Endothelial cell of umbilical vein (primary cell): ENCODE measurements around the gene ALDH4A1. TPM values are rescaled to one million over a fixed set of nuclear protein-coding genes. Genes with fewer than 3 reads are reported as not detected.
A peak's percentile ranks its signal among the peaks of the same experiment; 100 is the strongest.

Experiments
- BruUV-seq: library from RNA; stranded (reverse); fragments of 400-500 nt; replicated peaks from 2 replicates; lab custom pipeline; 2021; lab: Mats Ljungman, UMichigan
- CTCF ChIA-PET: fragments of 300-600, 350-600 bp; sonication (Branson Sonifier 250); formaldehyde crosslinking; loops from one replicate; lab custom pipeline; 2021; ENCODE audit warnings: antibody characterized with exemption, inconsistent platforms; lab: Charles Lee
- POLR2A ChIA-PET: fragments of 300-600, 350-600 bp; sonication (Branson Sonifier 250); formaldehyde crosslinking; loops from one replicate; lab custom pipeline; 2021; ENCODE audit warnings: antibody characterized with exemption, inconsistent platforms; lab: Charles Lee
- DNase-seq: peaks from one replicate; pipeline ENCODE4 v3.0.0-alpha.2; 2011; ENCODE audit warnings: low read depth, low spot score
- FAIRE-seq: peaks from 2 replicates; lab custom pipeline; 2011; peaks lifted over from hg19 to GRCh38; lab: Jason Lieb, UNC
- H2AFZ ChIP-seq: 2 replicates; pipeline ENCODE4 v1.6.0; 2012; ENCODE audit warnings: low read depth, low read length, control low read depth, inconsistent platforms
- H3K27ac ChIP-seq: 2 replicates; pipeline ENCODE4 v1.5.1; 2011; ENCODE audit warnings: low read depth, mild to moderate bottlenecking, control low read depth, low read length, moderate library complexity; ENCODE audit not compliant: insufficient read depth
- H3K27me3 ChIP-seq, 2 experiments: 2 replicates each; pipeline versions ENCODE4 v1.6.0 to v1.6.1; 2011; ENCODE audit warnings: low read length in 2 of 2, mixed read lengths in 1 of 2; ENCODE audit not compliant: control insufficient read depth in 2 of 2, insufficient read depth in 2 of 2
- H3K36me3 ChIP-seq, 2 experiments: 2 replicates in 1 of 2; 3 replicates in 1 of 2; pipeline ENCODE4 v1.5.1; 2011; ENCODE audit warnings: low read length in 2 of 2, mild to moderate bottlenecking in 1 of 2, moderate library complexity in 1 of 2; ENCODE audit not compliant: control insufficient read depth in 2 of 2, insufficient read depth in 2 of 2; ENCODE audit errors: extremely low read depth in 1 of 2
- H3K4me1 ChIP-seq: 3 replicates; pipeline ENCODE4 v1.5.1; 2011; ENCODE audit warnings: mild to moderate bottlenecking, low read length; ENCODE audit not compliant: control insufficient read depth, insufficient read depth; ENCODE audit errors: extremely low read depth
- H3K4me2 ChIP-seq: 2 replicates; pipeline ENCODE4 v1.6.1; 2011; ENCODE audit warnings: low read length, control low read depth, mixed read lengths; ENCODE audit not compliant: insufficient read depth
- H3K4me3 ChIP-seq, 3 experiments: fragments of 200-600 bp in 1 of 3; sonication (generic), shearing (Covaris generic) in 1 of 3; replicated peaks in 1 of 3; 2 replicates each; pipeline ENCODE4 v1.5.1; 2011 to 2016; ENCODE audit warnings: control low read depth in 3 of 3, low read length in 3 of 3, mild to moderate bottlenecking in 2 of 3, inconsistent platforms in 1 of 3, low read depth in 1 of 3, moderate library complexity in 1 of 3; ENCODE audit not compliant: insufficient read depth in 1 of 3
- H3K79me2 ChIP-seq: 2 replicates; pipeline ENCODE4 v1.6.0; 2012; ENCODE audit warnings: low read length, inconsistent platforms; ENCODE audit not compliant: control insufficient read depth, insufficient read depth
- H3K9ac ChIP-seq: replicated peaks from 2 replicates; pipeline ENCODE3; 2011; ENCODE audit warnings: low read length, control low read depth; ENCODE audit not compliant: insufficient read depth; ENCODE audit errors: extremely low read depth
- H3K9me1 ChIP-seq: replicated peaks from 3 replicates; pipeline ENCODE4 v1.6.0; 2011; ENCODE audit warnings: mild to moderate bottlenecking, low read length; ENCODE audit not compliant: control insufficient read depth, insufficient read depth; ENCODE audit errors: extremely low read depth
- H3K9me3 ChIP-seq: replicated peaks from 2 replicates; pipeline ENCODE4 v1.5.1; 2012; ENCODE audit warnings: low read length, inconsistent platforms; ENCODE audit not compliant: control insufficient read depth, insufficient read depth
- H4K20me1 ChIP-seq: replicated peaks from 2 replicates; pipeline ENCODE3; 2011; ENCODE audit warnings: mild to moderate bottlenecking, low read length; ENCODE audit not compliant: control insufficient read depth, insufficient read depth; ENCODE audit errors: extremely low read depth
- CTCF ChIP-seq, 2 donors: IDR thresholded peaks; 1 replicate in 1 of 2; 2 replicates in 1 of 2; pipeline ENCODE4 v1.5.1; 2011; ENCODE audit warnings: low read length in 2 of 2, mild to moderate bottlenecking in 2 of 2, moderate library complexity in 2 of 2, control low read depth in 1 of 2, inconsistent platforms in 1 of 2, low read depth in 1 of 2; ENCODE audit not compliant: insufficient read depth in 1 of 2; ENCODE audit errors: extremely low read depth in 1 of 2
- EZH2 ChIP-seq: IDR thresholded peaks from 2 replicates; pipeline ENCODE4 v1.6.1; 2012; ENCODE audit warnings: borderline replicate concordance, low read depth, mild to moderate bottlenecking, moderate library complexity, low read length, inconsistent platforms; ENCODE audit not compliant: severe bottlenecking
- GATA2 ChIP-seq: IDR thresholded peaks from 2 replicates; pipeline ENCODE4 v1.7.0; 2011; ENCODE audit warnings: low read depth, mild to moderate bottlenecking, moderate library complexity, mixed read lengths, low read length; ENCODE audit not compliant: insufficient read length, insufficient read depth
- JUN ChIP-seq: IDR thresholded peaks from 2 replicates; pipeline ENCODE4 v1.6.1; 2011; ENCODE audit warnings: borderline replicate concordance, low read depth; ENCODE audit not compliant: insufficient read length, insufficient read depth
- MAX ChIP-seq: IDR thresholded peaks from 2 replicates; pipeline ENCODE4 v1.6.1; 2011; ENCODE audit not compliant: insufficient read depth, insufficient read length
- MYC ChIP-seq: IDR thresholded peaks from one replicate; pipeline ENCODE4 v1.6.1; 2011; ENCODE audit warnings: mild to moderate bottlenecking, low read depth, low read length
- POLR2A ChIP-seq: IDR thresholded peaks from 2 replicates; pipeline ENCODE4 v1.6.1; 2012; ENCODE audit warnings: low read depth, mild to moderate bottlenecking, control low read depth, low read length
- POLR2AphosphoS5 ChIP-seq: IDR thresholded peaks from 2 replicates; pipeline ENCODE4 v1.6.1; 2012; ENCODE audit warnings: low read depth, mild to moderate bottlenecking, control low read depth, low read length, moderate library complexity; ENCODE audit not compliant: insufficient read depth
- dilution Hi-C: fragments of 300-500 bp; cut with MboI; formaldehyde crosslinking; loops from one replicate; pipeline ENCODE4 v1.15.0; 2019; ENCODE audit warnings: low sequenced_read_pairs; ENCODE audit not compliant: extremely low pct_ligation_motif_present
- intact Hi-C: fragments of 100-400 bp; cut with micrococcal nuclease; formaldehyde crosslinking; loops from one replicate; pipeline ENCODE4 v1.10.0; 2022
- polyA plus RNA-seq, 4 experiments: library from polyadenylated mRNA; depleted of rRNA in 3 of 4; stranded (reverse) in 3 of 4; unstranded in 1 of 4; fragments of >200 nt; gene quantifications; 2 replicates each; pipeline versions ENCODE4 v1.2.1 to v1.2.3, GENCODE V29; 2011 to 2012; ENCODE audit warnings: missing spikeins in 1 of 4
- total RNA-seq: library from RNA; stranded (reverse); gene quantifications from 2 replicates; pipeline ENCODE4 v1.2.3, GENCODE V29; 2021

ALDH4A1 gene
- total and polyA plus RNA-seq, 2 donors (not counting 3 experiments of a cell fraction or from before 2014, with no cell fraction given): 17.4 to 18.5 TPM

DNA sequence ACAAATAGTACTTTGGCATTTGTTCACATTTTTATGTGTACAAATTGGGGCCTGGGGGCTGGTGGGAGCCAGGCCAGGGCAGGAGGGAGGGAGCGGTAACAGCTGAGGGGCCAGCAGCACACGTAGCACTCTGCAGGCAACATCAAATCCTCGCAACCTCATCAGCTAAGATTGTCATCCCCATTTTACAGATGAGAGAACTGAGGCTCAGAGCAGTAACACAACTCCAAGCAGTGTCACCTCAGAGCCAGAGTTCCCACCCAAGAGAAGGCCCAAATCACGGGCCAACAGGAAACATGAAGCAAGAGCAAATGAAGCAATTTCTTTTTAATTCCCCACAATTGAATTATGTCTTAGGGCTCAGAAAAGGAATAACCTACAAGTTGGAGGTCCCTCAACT lies 40.0 kb upstream of the ALDH4A1 start:
- ChIA-PET CTCF (interaction anchor here (1.5 to 8.0 kb wide), 3 partner anchors 9 to 28 kb away, joined by 3 to 66 read pairs (median 26); no protein-coding TSS in a partner anchor), POLR2A (interaction anchor here (2.0 kb wide), 1 partner anchor 15 kb away, joined by 7 read pairs; no protein-coding TSS in a partner anchor)
- intact Hi-C loops: loop anchor here (1.0 kb wide), 3 partner anchors 8 to 16 kb away; partner anchors contain the start of gene IFFO2
- peaks cover 95% of the 10 kb centered on the region for H3K79me2 ChIP-seq
- no peaks in the 10 kb centered on the region for H3K9me1 ChIP-seq
- H2AFZ ChIP-seq: no peak overlapping the region
- no TSS peak for BruUV-seq
- no peak overlapping the region for H3K4me3 ChIP-seq
- H3K27me3 ChIP-seq: no peaks in the 10 kb centered on the region
- H3K27ac ChIP-seq: peak overlapping the region; percentile 60
- no peak overlapping the region for H3K4me2 ChIP-seq
- FAIRE-seq (no peak), DNase-seq (no peak)
- peaks cover 28% of the 10 kb centered on the region for H3K4me1 ChIP-seq
- TF ChIP-seq EZH2 (no peak), POLR2AphosphoS5 (no peak), MAX (no peak), POLR2A (no peak)
- H3K36me3 ChIP-seq: no peaks in the 10 kb centered on the region
- no peaks in the 10 kb centered on the region for H4K20me1 ChIP-seq
- H3K9me3 ChIP-seq: no peaks in the 10 kb centered on the region
- dilution Hi-C loops: no loop called here
- peak overlapping the region; percentile 40 for H3K9ac ChIP-seq

DNA sequence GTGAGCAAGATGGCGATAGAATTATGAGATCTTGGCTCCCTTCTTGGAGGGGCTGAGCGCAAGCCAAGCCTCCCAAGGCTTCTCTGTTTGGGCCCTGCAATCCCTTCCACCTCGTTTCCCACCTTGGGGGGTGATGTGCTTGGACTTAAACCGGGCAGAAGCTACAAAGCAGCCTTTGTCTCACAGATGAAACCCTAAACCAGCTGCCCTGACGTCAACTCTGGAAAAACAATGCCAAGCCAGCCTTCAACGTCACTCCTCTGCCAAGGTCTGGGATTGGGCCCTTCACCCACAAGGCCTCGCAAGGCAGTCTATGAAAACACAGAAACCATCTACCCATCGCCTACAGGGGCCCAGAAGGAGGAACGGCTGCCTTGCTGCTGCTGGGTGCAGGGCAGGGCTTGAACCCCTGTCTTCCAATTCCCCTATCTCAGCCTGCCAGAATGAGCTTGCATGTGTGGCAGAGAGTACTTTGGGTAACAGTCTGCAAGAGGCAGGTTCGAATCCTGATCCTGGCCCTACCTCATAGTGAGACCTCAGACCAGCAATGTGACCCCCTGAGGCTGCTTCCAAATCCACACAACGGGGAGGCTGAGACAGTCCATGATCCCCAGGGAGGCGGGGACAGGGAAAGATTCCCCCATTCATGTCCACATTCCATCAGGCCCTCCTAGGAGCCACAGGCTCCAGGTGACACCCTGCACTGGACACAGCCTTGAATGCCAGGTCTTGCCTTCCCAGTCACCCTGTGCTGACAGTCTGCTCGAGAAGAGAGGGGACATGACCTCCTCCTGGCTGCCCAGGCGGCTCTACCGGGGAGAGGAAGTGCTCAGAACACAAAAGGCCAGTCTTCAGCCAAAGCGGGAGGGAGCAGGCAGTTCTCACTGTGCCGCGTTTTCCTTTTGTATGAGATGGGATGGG lies 39.1 kb upstream of the ALDH4A1 start:
- no TSS peak for BruUV-seq

More for the DNA sequence above, 39.1 kb upstream of the ALDH4A1 start:
- Histone ChIP-seq H3K27me3 (no peaks in the 10 kb centered on the region), H3K4me1 (peaks cover 28% of the 10 kb centered on the region), H4K20me1 (no peaks in the 10 kb centered on the region), H3K9me1 (no peaks in the 10 kb centered on the region), H3K79me2 (peaks cover 95% of the 10 kb centered on the region), H3K4me2 (no peak overlapping the region), H3K9ac (peak overlapping the region; percentile 40), H3K27ac (peak overlapping the region; percentile 60), H2AFZ (peak overlapping the region; percentile 44), H3K9me3 (no peaks in the 10 kb centered on the region), H3K4me3 (no peak overlapping the region), H3K36me3 (no peaks in the 10 kb centered on the region)
- FAIRE-seq (peak; percentile 89), DNase-seq (peak; percentile 63)
- TF ChIP-seq GATA2 (no peak), MAX (no peak), MYC (no peak), CTCF (IDR thresholded peaks at IDR 0.05; ENCODE audit: extremely low read depth in 1 of 2, insufficient read depth in 1 of 2, low read depth in 1 of 2, low read length in 2 of 2) (no peak), JUN (no peak), POLR2A (no peak), EZH2 (no peak)
- intact Hi-C loops: loop anchor here (1.0 kb wide), 3 partner anchors 9 to 15 kb away; partner anchors contain the start of gene IFFO2
- dilution Hi-C loops: no loop called here
- ChIA-PET POLR2A (interaction anchor here (1.0 to 2.0 kb wide), 2 partner anchors 14 to 16 kb away, joined by 3 to 7 read pairs; no protein-coding TSS in a partner anchor), CTCF (interaction anchor here (1.3 to 8.0 kb wide), 6 partner anchors 7 to 27 kb away, joined by 3 to 66 read pairs (median 4); no protein-coding TSS in a partner anchor)
